Right ventricle myocardium inferior (tissue), 1 donor: Measurements from ENCODE around the gene WBP2. TPM values are rescaled to one million over a fixed set of nuclear protein-coding genes. Genes with fewer than 3 reads are reported as not detected.

Experiments
- ATAC-seq: fragments of 200-7000 bp; cut with Tn5 transposase; one replicate; pipeline ENCODE4 v1.9.1; 2020; ENCODE audit warnings: mild to moderate bottlenecking, moderate library complexity
- DNase-seq: peaks from one replicate; pipeline ENCODE4 v3.0.0; 2021; ENCODE audit errors: missing footprints
- intact Hi-C: fragments of 100-400 bp; cut with DNase I; formaldehyde crosslinking; loops from one replicate; pipeline ENCODE4 v1.11.0; 2022
- long read RNA-seq: library from polyadenylated mRNA; unstranded; transcript quantifications from one replicate; pipeline ENCODE4 v2.0.0, GENCODE V29; 2021
- total RNA-seq: library from RNA; stranded (reverse); fragmentation: NEBNext Ultra II Directional; extraction: Animal tissue kit (Norgen Biotek cat#: 25700); gene quantifications from one replicate; pipeline ENCODE4 v1.2.1, GENCODE V29; 2021
- donor health status: DM: no; HTN: yes; CAD: no; lungs with severe emphysema.

Gene WBP2
- 151 TPM for total RNA-seq
- long read RNA-seq, transcript WBP2-201 (8 exons, 1,944 nt), result major isoform, 57 of 122 reads
- long read RNA-seq, partial matches to known transcripts, result 24 of 122 reads
- long read RNA-seq, other reads (novel, unspliced or antisense), result 37 of 122 reads

GRCh38 chr17:75855310-75856061 lies at the start of gene WBP2:
WBP2 (minus strand) TSS chr17:75855335; CDS start chr17:75855297, 38 bp downstream.
- DNase-seq (peak; percentile 98), ATAC-seq (peak; percentile 95)
- intact Hi-C loops, result loop anchor here (1.0 to 2.0 kb wide), 3 partner anchors 17 to 71 kb away; partner anchors contain the start of genes TRIM65 and UNK

GRCh38 chr17:75902406-75902805 lies 47.3 kb upstream of the WBP2 start:
- ATAC-seq, result no peak
- no peak for DNase-seq
- intact Hi-C loops, result no loop called here

GRCh38 chr17:75901727-75902126 lies 46.6 kb upstream of the WBP2 start:
- DNase-seq, result no peak
- ATAC-seq, result no peak
- intact Hi-C loops, result no loop called here

DNA sequence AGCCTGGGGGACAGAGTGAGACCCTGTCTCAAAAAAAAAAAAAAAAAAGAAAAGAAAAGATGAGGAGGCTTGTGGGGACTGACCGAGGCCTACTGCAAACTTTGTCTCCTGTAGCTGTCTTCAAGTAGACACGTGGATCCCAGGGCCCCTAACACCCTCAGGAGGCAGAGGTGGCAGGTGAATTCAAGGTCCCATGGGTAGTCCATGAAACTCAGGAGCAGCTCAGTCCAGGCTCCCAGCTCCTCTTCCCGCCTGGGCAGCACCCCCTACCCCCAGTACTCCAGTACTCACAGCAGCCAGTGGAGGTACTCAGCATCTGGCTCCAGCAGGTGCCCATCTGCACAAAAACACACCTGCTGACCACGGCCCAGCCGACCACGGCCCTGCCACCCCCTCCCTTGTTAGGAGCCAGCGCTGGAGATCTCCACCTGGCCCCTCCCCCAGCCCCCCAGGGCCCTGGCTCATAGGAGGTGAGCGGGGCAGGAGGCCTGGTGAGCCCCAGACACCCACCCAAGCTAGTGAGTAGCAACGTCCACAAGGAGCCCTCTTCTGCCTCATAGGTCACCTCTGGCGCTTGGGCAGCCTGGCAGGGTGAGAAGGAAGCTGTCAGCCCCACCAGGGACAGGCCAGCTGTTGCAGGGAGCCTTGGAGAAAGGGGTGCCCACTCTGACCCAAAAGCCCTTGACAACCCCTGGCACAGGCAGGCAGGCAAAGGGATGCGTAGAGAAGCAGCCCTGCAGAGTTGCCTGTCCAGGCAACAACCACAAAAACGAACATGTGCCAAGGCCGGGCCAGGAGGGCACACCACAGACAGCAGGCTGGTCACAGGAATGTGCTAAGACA lies 45.8 kb upstream of the WBP2 start:
- intact Hi-C loops, result no loop called here
- no peak for DNase-seq

DNA sequence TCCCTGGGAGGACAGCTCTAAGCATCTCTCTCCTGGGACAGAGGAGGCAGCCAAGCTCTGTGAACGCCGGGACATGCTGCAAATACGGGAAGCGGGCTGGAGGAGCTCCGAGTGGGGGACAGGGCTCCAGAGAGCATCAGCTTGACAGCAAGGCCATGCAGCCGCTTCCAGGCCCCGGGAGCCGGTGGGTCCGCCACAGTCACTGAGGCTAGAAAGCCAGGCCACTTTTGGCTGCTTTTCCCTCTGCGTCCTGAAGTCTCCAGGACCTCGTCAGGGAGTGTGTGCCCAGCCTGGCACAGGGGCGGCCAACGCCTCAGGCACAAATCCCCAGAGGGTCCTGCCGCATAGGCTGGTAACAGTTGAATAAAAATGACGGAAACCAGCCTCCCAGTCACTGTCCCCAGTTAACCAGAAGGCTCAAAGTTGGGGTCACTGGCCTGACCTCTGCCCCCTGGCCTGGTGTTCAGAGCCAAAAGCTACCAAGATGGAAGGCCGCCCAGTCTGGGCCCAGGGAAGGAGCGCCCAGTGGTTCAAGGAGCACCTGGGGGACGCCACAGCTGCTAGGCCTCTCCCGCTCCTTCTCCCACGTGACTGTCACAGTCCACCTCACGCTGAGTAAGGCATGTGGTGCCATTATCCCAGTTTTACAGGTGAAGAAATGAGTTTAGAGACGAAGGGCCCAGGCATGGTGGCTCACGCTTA lies 44.8 kb upstream of the WBP2 start:
- no peak for DNase-seq
- ATAC-seq, result no peak
- intact Hi-C loops, result loop anchor here (5.0 kb wide), 1 partner anchor 123 kb away; a partner anchor contains a TSS

More for the DNA sequence above, 45.8 kb upstream of the WBP2 start:
- ATAC-seq, result no peak

GRCh38 chr17:75899353-75899752 lies 44.2 kb upstream of the WBP2 start:
- DNase-seq (no peak), ATAC-seq (no peak)
- intact Hi-C loops, result loop anchor here (5.0 kb wide), 1 partner anchor 122 kb away; a partner anchor contains a TSS

DNA sequence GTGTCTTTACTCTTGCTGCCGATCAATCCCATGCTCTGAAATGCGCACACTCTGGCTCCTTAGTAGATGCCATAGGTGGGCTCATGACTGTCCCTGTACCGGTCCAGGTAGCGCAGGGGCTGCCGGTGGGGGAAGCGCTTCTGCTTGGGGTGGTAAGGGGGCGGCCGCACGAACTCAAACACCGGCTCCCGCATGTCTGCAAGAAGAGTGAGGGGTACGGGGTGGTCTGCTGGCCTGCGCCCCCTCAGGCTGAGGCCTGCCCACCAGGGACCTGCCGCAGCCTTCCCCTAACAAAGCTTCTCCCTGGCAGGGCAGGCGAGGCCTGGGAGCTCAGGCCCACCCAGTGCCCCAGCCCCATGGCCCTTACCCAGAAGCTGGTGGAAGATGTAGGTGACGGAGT lies 43.7 kb upstream of the WBP2 start:
- no peak for ATAC-seq
- intact Hi-C loops, result loop anchor here (5.0 kb wide), 1 partner anchor 121 kb away; a partner anchor contains a TSS
- DNase-seq, result no peak

GRCh38 chr17:75898065-75898464 lies 42.9 kb upstream of the WBP2 start:
- DNase-seq (no peak), ATAC-seq (no peak)
- intact Hi-C loops, result loop anchor here (5.0 kb wide), 1 partner anchor 121 kb away; a partner anchor contains a TSS

DNA sequence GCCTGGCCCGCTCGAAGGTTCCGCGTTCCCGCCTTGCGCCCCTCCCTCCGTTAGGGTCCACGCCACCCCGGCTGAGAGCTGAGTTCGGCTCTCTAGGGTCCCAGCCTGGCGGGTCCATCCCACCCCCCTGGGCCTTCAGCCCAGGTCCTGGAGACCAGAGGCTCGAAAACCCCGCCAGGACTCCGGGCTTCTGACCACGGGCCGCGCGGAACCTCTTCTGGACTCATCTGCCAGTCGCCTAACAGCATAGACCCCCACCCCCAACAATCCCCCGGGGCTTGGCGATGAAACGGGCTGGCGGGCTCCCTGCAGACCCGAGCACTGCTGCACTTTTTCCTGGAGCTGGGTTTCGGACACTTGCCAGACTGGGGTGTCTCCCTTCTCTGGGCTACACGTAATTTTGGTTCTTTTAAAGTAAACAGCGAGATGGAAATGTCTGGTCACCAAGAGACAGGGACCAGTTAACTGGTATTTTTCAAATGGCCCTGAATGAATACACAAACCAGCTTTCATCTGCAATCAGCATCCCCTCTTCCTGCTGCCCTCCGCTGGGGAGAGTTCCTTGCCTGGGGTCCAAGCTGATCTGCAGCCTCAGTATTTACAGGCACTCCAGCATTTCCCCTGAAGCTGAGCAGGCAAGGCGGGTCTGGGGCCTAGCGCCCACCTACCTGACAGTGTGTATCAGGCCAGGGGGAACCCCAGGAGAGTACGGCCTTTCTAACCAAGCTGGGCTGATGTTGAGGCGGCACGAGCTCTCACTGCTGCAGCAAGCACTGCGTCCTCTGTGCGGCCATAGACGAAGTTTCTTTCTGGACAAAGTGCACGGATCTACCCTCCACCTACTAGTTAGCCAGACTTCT lies 42.3 kb upstream of the WBP2 start:
- intact Hi-C loops, result loop anchor here (2.0 to 5.0 kb wide), 3 partner anchors 21 to 120 kb away; partner anchors contain the start of gene WBP2
- DNase-seq (no peak), ATAC-seq (no peak)

- DNase-seq (peak; percentile 93), ATAC-seq (peak; percentile 88)
- intact Hi-C loops, result loop anchor here (2.0 to 5.0 kb wide), 3 partner anchors 20 to 119 kb away; partner anchors contain the start of gene WBP2
These were observed 41.5 kb upstream of the WBP2 start, which contains the start of gene TRIM65 for GRCh38 chr17:75896415-75897159. TRIM65 (minus strand) TSS chr17:75896951; CDS start chr17:75896937, 14 bp downstream.

GRCh38 chr17:75895370-75896155 lies 40.4 kb upstream of the WBP2 start:
- ATAC-seq (no peak), DNase-seq (no peak)
- intact Hi-C loops, result loop anchor here (2.0 to 5.0 kb wide), 3 partner anchors 19 to 118 kb away; partner anchors contain the start of gene WBP2

GRCh38 chr17:75894049-75894733 lies 39.1 kb upstream of the WBP2 start:
- DNase-seq (no peak), ATAC-seq (no peak)
- intact Hi-C loops, result loop anchor here (1.0 kb wide), 1 partner anchor 12 kb away; no protein-coding TSS in a partner anchor

DNA sequence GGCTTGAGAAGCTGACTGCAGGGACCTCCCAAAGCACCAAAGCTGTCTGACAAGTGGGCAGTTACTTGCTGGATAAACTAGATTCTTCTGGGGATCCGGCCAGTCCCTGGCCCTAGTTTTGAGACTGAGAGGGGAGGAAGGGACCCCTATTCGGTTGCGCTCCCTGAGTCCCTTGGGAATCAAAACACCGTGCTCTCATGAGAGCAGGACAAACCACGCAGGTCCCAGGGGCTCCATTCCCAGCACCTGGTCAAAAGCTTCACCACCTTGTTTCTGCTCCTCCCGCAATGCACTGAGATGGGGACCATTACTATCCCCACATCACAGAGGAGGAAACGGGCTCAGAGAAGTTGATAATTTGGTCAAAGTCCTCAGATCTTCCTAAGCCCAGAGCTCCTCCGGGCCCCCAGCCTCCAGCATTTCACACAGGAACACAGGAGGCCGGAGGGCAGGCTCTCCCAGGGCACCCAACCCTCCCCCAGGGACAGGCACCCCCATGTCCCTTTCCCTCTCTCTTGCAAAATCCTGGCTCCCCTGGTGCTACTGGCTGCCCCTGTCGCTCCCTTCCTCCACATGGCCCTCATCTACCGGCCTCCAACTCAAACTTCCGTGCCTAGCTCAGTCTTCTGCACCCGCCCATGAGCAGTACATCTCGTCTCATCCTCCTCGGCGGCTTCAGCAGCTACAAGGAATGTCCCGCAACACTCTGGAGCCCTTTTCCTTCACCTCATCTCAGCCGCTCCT lies 38.3 kb upstream of the WBP2 start:
- DNase-seq, result no peak
- intact Hi-C loops, result loop anchor here (1.0 kb wide), 1 partner anchor 11 kb away; no protein-coding TSS in a partner anchor
- no peak for ATAC-seq

DNA sequence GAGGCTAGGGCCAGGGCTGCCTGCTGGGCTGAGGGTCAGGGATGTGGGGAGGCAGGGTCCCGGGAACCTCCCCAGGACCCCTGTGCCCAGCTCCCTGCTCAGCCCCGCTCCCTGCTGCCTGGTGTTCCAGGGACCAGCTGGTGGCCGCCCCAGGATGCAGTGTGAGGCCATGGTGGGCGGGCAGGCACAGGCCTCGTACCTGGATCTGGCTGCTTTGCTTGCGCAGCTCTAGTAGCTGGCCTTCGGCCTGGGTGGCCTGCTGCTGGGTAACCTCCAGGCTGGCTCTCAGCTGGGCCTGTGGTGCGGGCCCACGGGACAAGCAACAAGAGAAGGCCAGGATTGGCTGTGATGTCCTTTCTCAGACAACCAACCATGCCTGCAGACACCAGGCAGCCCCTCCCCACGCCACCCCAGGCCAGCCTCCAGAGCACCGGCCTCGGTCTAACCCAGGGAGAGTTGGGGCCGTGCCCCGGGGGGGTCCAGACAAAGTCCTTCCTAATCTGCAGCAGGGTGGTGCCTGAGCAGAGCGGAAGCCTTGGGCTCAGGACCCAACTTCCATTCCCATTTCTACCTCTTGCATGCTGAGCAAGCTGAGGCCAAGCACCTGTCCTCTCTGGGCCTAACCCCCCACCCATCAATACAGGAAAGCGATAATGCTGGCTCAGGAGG lies 37.6 kb upstream of the WBP2 start:
- intact Hi-C loops, result no loop called here

More for the DNA sequence above, 37.6 kb upstream of the WBP2 start:
- ATAC-seq (no peak), DNase-seq (no peak)
